Measurements from ENCODE around the gene NSD2. TPM values are rescaled to one million over a fixed set of nuclear protein-coding genes. Genes with fewer than 3 reads are reported as not detected.
"Not testable (repeated sequence)": the region's sequence is repeated elsewhere in the genome, so short reads cannot be mapped to it uniquely, and the experiment has no call there.

The NSD2 gene
- polyA plus RNA-seq, 4 donors, result 8.4 to 46.4 (median 22.5) TPM

- H3K4me1 ChIP-seq (ENCODE audit: control insufficient read depth in 3 of 3, insufficient read depth in 2 of 3, low read depth in 1 of 3, low read length in 2 of 3), result no peaks in the 10 kb centered on the region
- H3K9me3 ChIP-seq (ENCODE audit: control insufficient read depth in 2 of 2, insufficient read depth in 1 of 2, low read depth in 1 of 2, low read length in 1 of 2), result peaks cover 0 to 3% of the 10 kb centered on the region in 2 donors
- no peak overlapping the region for H3K27ac ChIP-seq (ENCODE audit: low read depth in 1 of 3, low read length in 2 of 3)
- H3K4me3 ChIP-seq (ENCODE audit: low read depth in 1 of 3, low read length in 3 of 3), result no peak overlapping the region
- DNase-seq (no peak), FAIRE-seq (no peak)
- H3K36me3 ChIP-seq (ENCODE audit: control insufficient read depth in 3 of 3, insufficient read depth in 2 of 3, low read depth in 1 of 3, low read length in 3 of 3), result peaks cover 12 to 71% (median 12%) of the 10 kb centered on the region in 3 donors
- 91 to 97% (median 93%) methylated on average over 28 to 30 of the region's 30 CpGs for WGBS, 3 donors
- H3K27me3 ChIP-seq (ENCODE audit: control insufficient read depth in 3 of 3, insufficient read depth in 3 of 3, low read length in 3 of 3), result no peaks in the 10 kb centered on the region
These were observed 44.5 kb upstream of the NSD2 start for GRCh38 chr4:1826531-1827350.

- 95 to 97% (median 97%) methylated on average over 3 of the region's 3 CpGs for WGBS, 3 donors
- FAIRE-seq, result no peak
- no peaks in the 10 kb centered on the region for H3K27me3 ChIP-seq (ENCODE audit: control insufficient read depth in 3 of 3, insufficient read depth in 3 of 3, low read length in 3 of 3)
- H3K4me3 ChIP-seq (ENCODE audit: low read depth in 1 of 3, low read length in 3 of 3), result no peak overlapping the region
- H3K9me3 ChIP-seq (ENCODE audit: control insufficient read depth in 2 of 2, insufficient read depth in 1 of 2, low read depth in 1 of 2, low read length in 1 of 2), result peaks cover 0 to 3% of the 10 kb centered on the region in 2 donors
- H3K27ac ChIP-seq (ENCODE audit: low read depth in 1 of 3, low read length in 2 of 3), result no peak overlapping the region
- no peak for DNase-seq
- H3K36me3 ChIP-seq (ENCODE audit: control insufficient read depth in 3 of 3, insufficient read depth in 2 of 3, low read depth in 1 of 3, low read length in 3 of 3), result peaks cover 14 to 70% (median 15%) of the 10 kb centered on the region in 3 donors
- no peaks in the 10 kb centered on the region for H3K4me1 ChIP-seq (ENCODE audit: control insufficient read depth in 3 of 3, insufficient read depth in 2 of 3, low read depth in 1 of 3, low read length in 2 of 3)
These were observed 41.0 kb upstream of the NSD2 start for GRCh38 chr4:1830234-1830633.

DNA sequence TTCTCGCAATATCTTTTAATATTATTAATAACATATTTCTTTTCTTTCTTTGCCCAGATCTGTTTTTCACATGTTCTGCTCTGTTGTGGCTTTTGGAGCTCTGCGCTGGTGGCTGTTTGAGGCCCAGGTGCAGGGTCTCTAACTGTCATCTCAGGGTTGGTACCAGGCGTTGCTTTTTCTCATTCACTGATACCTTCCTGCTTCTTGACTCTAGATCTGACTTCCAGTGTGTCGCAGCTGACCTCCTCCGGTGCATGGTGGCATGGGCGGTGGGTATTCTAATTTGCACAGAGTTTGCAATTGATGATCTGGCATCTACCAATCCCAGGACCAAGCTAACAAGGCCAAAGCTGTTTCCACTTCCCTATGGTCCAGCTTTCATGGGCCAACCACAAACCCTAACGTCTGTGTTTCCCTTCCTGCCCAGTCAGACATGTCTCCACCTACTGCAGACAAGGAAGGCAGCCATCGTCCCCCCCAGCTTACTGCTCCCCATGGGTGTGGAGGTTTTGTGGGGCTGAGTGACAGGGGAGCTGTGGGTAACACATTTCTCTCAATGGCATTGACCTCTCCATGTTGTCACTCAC, 40.5 kb upstream of the NSD2 start:
- H3K27ac ChIP-seq (ENCODE audit: low read depth in 1 of 3, low read length in 2 of 3), result no peak overlapping the region
- H3K27me3 ChIP-seq (ENCODE audit: control insufficient read depth in 3 of 3, insufficient read depth in 3 of 3, low read length in 3 of 3), result no peaks in the 10 kb centered on the region
- peaks cover 15 to 70% (median 16%) of the 10 kb centered on the region in 3 donors for H3K36me3 ChIP-seq (ENCODE audit: control insufficient read depth in 3 of 3, insufficient read depth in 2 of 3, low read depth in 1 of 3, low read length in 3 of 3)
- DNase-seq (no peak), FAIRE-seq (no peak)
- no peaks in the 10 kb centered on the region for H3K4me1 ChIP-seq (ENCODE audit: control insufficient read depth in 3 of 3, insufficient read depth in 2 of 3, low read depth in 1 of 3, low read length in 2 of 3)
- H3K9me3 ChIP-seq (ENCODE audit: control insufficient read depth in 2 of 2, insufficient read depth in 1 of 2, low read depth in 1 of 2, low read length in 1 of 2), result peaks cover 0 to 3% of the 10 kb centered on the region in 2 donors
- no peak overlapping the region for H3K4me3 ChIP-seq (ENCODE audit: low read depth in 1 of 3, low read length in 3 of 3)
- WGBS, 3 donors, result 75 to 90% (median 84%) methylated on average over 8 of the region's 8 CpGs

DNA sequence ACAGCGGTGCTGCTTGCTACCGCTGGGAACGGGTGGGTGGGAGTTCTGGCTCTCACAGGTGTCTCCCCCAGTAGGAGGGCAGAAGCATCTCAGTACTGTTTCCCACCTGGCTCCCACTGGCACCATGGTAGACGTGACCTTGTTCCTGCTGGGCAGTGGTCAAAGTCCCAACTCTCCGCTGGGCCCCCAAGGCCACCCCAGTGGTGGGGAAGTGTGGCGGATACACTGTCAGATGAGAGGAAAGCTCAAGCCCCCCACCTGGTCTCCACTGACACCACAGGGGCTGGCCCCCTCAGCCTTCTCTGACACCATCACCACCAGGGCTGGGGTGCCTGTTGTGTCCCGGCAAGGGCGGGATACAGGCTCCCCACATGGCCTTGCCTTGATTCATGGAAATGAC, 39.9 kb upstream of the NSD2 start:
- Histone ChIP-seq H3K36me3 (ENCODE audit: control insufficient read depth in 3 of 3, insufficient read depth in 2 of 3, low read depth in 1 of 3, low read length in 3 of 3) (peaks cover 16 to 69% (median 18%) of the 10 kb centered on the region in 3 donors), H3K27me3 (ENCODE audit: control insufficient read depth in 3 of 3, insufficient read depth in 3 of 3, low read length in 3 of 3) (no peaks in the 10 kb centered on the region), H3K4me1 (ENCODE audit: control insufficient read depth in 3 of 3, insufficient read depth in 2 of 3, low read depth in 1 of 3, low read length in 2 of 3) (no peaks in the 10 kb centered on the region), H3K9me3 (ENCODE audit: control insufficient read depth in 2 of 2, insufficient read depth in 1 of 2, low read depth in 1 of 2, low read length in 1 of 2) (peaks cover 0 to 3% of the 10 kb centered on the region in 2 donors), H3K27ac (ENCODE audit: low read depth in 1 of 3, low read length in 2 of 3) (no peak overlapping the region), H3K4me3 (ENCODE audit: low read depth in 1 of 3, low read length in 3 of 3) (no peak overlapping the region)
- WGBS, 3 donors, result 92 to 98% (median 97%) methylated on average over 8 of the region's 8 CpGs
- no peak for DNase-seq
- FAIRE-seq, result no peak

- Histone ChIP-seq H3K9me3 (ENCODE audit: control insufficient read depth in 2 of 2, insufficient read depth in 1 of 2, low read depth in 1 of 2, low read length in 1 of 2) (peaks cover 0 to 3% of the 10 kb centered on the region in 2 donors), H3K4me3 (ENCODE audit: low read depth in 1 of 3, low read length in 3 of 3) (no peak overlapping the region), H3K27me3 (ENCODE audit: control insufficient read depth in 3 of 3, insufficient read depth in 3 of 3, low read length in 3 of 3) (no peaks in the 10 kb centered on the region), H3K36me3 (ENCODE audit: control insufficient read depth in 3 of 3, insufficient read depth in 2 of 3, low read depth in 1 of 3, low read length in 3 of 3) (peaks cover 20 to 74% (median 22%) of the 10 kb centered on the region in 3 donors), H3K27ac (ENCODE audit: low read depth in 1 of 3, low read length in 2 of 3) (no peak overlapping the region), H3K4me1 (ENCODE audit: control insufficient read depth in 3 of 3, insufficient read depth in 2 of 3, low read depth in 1 of 3, low read length in 2 of 3) (no peaks in the 10 kb centered on the region)
- WGBS, 3 donors, result 90 to 95% (median 91%) methylated on average over 18 of the region's 18 CpGs
- no peak for FAIRE-seq
- DNase-seq, result no peak
These were observed 38.5 kb upstream of the NSD2 start for GRCh38 chr4:1832690-1833089.

DNA sequence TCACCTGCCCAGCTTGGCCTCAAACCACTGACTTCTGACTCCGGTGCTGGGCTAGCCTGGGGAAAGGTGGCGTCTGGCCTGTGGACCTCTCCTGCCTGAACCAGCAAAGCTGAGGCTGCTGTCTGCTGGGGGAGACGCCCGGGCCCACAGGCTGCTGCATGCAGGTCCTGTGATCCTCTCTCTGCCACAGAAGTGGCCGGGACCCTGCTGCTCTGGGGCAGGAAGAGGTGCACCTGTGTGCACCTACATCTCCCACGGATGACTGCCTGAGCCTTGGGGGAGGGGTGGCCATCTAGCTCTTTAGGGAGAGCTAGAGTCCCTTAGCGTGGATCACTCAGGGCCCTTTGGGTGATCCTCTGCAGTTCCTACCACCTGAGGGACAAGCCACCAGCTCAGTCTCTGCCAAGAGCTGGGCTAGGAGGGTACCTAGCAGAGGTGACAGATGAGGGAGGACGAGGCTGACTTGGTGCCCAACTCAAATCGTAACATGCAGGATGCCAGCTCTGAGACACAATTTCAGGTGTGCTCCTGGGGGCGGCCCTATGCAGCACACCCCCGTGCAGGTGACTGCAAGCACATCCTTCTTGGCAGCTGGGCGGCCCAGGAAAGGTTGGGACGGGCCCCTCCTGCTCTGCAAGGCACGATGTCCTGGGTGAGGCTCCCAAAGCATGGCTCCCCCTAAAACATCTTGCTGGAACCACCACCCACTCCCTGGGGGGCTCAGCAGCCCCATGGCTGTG, 37.7 kb upstream of the NSD2 start:
- no peak overlapping the region for H3K27ac ChIP-seq (ENCODE audit: low read depth in 1 of 3, low read length in 2 of 3)
- H3K4me1 ChIP-seq (ENCODE audit: control insufficient read depth in 3 of 3, insufficient read depth in 2 of 3, low read depth in 1 of 3, low read length in 2 of 3), result no peaks in the 10 kb centered on the region
- peaks cover 0 to 3% of the 10 kb centered on the region in 2 donors for H3K9me3 ChIP-seq (ENCODE audit: control insufficient read depth in 2 of 2, insufficient read depth in 1 of 2, low read depth in 1 of 2, low read length in 1 of 2)
- FAIRE-seq (no peak), DNase-seq (no peak)
- H3K36me3 ChIP-seq (ENCODE audit: control insufficient read depth in 3 of 3, insufficient read depth in 2 of 3, low read depth in 1 of 3, low read length in 3 of 3), result peaks cover 20 to 81% (median 22%) of the 10 kb centered on the region in 3 donors
- no peaks in the 10 kb centered on the region for H3K27me3 ChIP-seq (ENCODE audit: control insufficient read depth in 3 of 3, insufficient read depth in 3 of 3, low read length in 3 of 3)
- WGBS, 3 donors, result 88 to 97% (median 90%) methylated on average over 14 of the region's 14 CpGs
- H3K4me3 ChIP-seq (ENCODE audit: low read depth in 1 of 3, low read length in 3 of 3), result no peak overlapping the region

- DNase-seq (no peak), FAIRE-seq (no peak)
- H3K27me3 ChIP-seq (ENCODE audit: control insufficient read depth in 3 of 3, insufficient read depth in 3 of 3, low read length in 3 of 3), result no peaks in the 10 kb centered on the region
- 83 to 91% (median 90%) methylated on average over 21 of the region's 21 CpGs for WGBS, 3 donors
- no peak overlapping the region for H3K4me3 ChIP-seq (ENCODE audit: low read depth in 1 of 3, low read length in 3 of 3)
- peaks cover 21 to 87% (median 25%) of the 10 kb centered on the region in 3 donors for H3K36me3 ChIP-seq (ENCODE audit: control insufficient read depth in 3 of 3, insufficient read depth in 2 of 3, low read depth in 1 of 3, low read length in 3 of 3)
- H3K27ac ChIP-seq (ENCODE audit: low read depth in 1 of 3, low read length in 2 of 3), result no peak overlapping the region
- peaks cover 0 to 2% (median 0%) of the 10 kb centered on the region in 3 donors for H3K4me1 ChIP-seq (ENCODE audit: control insufficient read depth in 3 of 3, insufficient read depth in 2 of 3, low read depth in 1 of 3, low read length in 2 of 3)
- peaks cover 0 to 3% of the 10 kb centered on the region in 2 donors for H3K9me3 ChIP-seq (ENCODE audit: control insufficient read depth in 2 of 2, insufficient read depth in 1 of 2, low read depth in 1 of 2, low read length in 1 of 2)
These were observed 37.0 kb upstream of the NSD2 start for GRCh38 chr4:1834047-1834775.

GRCh38 chr4:1835836-1836235, 35.4 kb upstream of the NSD2 start:
- H3K36me3 ChIP-seq (ENCODE audit: control insufficient read depth in 3 of 3, insufficient read depth in 2 of 3, low read depth in 1 of 3, low read length in 3 of 3), result peaks cover 26 to 89% (median 26%) of the 10 kb centered on the region in 3 donors
- 95 to 99% (median 97%) methylated on average over 8 of the region's 8 CpGs for WGBS, 3 donors
- not testable (repeated sequence) for FAIRE-seq; H3K4me3 ChIP-seq (ENCODE audit: low read depth in 1 of 3, low read length in 3 of 3); H3K27me3 ChIP-seq (ENCODE audit: control insufficient read depth in 3 of 3, insufficient read depth in 3 of 3, low read length in 3 of 3); H3K27ac ChIP-seq (ENCODE audit: low read depth in 1 of 3, low read length in 2 of 3); H3K4me1 ChIP-seq (ENCODE audit: control insufficient read depth in 3 of 3, insufficient read depth in 2 of 3, low read depth in 1 of 3, low read length in 2 of 3); H3K9me3 ChIP-seq (ENCODE audit: control insufficient read depth in 2 of 2, insufficient read depth in 1 of 2, low read depth in 1 of 2, low read length in 1 of 2); DNase-seq
